ENCODE data around the gene GXYLT1. TPM values are rescaled to one million over a fixed set of nuclear protein-coding genes. Genes with fewer than 3 reads are reported as not detected.

Gene GXYLT1
- total and polyA plus RNA-seq, 2 experiments from 2014 or later: 3.9 to 13.4 TPM

DNA sequence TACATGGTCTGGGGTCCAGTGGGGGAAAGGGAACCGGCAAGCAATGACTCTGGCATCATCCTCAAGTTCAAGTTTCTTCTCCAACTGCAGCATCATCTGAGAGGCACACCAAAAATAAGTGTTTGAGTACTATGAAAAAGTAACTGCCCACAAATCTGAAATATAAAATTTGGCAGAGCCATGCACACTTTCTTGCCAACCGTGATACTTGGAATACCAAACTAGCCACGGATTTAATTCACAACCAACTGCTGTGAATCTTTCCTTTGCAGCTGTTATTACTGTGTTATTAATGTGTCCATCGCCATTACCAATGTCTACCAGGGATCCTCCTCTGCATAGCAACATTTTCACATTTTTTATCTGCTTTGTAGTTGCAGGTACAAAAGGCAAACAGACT is 74.6 kb downstream of the GXYLT1 start (continued):
- TF ChIP-seq, protein P1, sequence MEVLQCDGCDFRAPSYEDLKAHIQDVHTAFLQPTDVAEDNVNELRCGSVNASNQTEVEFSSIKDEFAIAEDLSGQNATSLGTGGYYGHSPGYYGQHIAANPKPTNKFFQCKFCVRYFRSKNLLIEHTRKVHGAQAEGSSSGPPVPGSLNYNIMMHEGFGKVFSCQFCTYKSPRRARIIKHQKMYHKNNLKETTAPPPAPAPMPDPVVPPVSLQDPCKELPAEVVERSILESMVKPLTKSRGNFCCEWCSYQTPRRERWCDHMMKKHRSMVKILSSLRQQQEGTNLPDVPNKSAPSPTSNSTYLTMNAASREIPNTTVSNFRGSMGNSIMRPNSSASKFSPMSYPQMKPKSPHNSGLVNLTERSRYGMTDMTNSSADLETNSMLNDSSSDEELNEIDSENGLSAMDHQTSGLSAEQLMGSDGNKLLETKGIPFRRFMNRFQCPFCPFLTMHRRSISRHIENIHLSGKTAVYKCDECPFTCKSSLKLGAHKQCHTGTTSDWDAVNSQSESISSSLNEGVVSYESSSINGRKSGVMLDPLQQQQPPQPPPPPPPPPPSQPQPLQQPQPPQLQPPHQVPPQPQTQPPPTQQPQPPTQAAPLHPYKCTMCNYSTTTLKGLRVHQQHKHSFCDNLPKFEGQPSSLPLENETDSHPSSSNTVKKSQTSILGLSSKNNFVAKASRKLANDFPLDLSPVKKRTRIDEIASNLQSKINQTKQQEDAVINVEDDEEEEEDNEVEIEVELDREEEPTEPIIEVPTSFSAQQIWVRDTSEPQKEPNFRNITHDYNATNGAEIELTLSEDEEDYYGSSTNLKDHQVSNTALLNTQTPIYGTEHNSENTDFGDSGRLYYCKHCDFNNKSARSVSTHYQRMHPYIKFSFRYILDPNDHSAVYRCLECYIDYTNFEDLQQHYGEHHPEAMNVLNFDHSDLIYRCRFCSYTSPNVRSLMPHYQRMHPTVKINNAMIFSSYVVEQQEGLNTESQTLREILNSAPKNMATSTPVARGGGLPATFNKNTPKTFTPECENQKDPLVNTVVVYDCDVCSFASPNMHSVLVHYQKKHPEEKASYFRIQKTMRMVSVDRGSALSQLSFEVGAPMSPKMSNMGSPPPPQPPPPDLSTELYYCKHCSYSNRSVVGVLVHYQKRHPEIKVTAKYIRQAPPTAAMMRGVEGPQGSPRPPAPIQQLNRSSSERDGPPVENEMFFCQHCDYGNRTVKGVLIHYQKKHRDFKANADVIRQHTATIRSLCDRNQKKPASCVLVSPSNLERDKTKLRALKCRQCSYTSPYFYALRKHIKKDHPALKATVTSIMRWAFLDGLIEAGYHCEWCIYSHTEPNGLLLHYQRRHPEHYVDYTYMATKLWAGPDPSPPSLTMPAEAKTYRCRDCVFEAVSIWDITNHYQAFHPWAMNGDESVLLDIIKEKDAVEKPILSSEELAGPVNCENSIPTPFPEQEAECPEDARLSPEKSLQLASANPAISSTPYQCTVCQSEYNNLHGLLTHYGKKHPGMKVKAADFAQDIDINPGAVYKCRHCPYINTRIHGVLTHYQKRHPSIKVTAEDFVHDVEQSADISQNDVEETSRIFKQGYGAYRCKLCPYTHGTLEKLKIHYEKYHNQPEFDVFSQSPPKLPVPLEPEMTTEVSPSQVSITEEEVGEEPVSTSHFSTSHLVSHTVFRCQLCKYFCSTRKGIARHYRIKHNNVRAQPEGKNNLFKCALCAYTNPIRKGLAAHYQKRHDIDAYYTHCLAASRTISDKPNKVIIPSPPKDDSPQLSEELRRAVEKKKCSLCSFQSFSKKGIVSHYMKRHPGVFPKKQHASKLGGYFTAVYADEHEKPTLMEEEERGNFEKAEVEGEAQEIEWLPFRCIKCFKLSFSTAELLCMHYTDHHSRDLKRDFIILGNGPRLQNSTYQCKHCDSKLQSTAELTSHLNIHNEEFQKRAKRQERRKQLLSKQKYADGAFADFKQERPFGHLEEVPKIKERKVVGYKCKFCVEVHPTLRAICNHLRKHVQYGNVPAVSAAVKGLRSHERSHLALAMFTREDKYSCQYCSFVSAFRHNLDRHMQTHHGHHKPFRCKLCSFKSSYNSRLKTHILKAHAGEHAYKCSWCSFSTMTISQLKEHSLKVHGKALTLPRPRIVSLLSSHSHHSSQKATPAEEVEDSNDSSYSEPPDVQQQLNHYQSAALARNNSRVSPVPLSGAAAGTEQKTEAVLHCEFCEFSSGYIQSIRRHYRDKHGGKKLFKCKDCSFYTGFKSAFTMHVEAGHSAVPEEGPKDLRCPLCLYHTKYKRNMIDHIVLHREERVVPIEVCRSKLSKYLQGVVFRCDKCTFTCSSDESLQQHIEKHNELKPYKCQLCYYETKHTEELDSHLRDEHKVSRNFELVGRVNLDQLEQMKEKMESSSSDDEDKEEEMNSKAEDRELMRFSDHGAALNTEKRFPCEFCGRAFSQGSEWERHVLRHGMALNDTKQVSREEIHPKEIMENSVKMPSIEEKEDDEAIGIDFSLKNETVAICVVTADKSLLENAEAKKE (CRISPR knock-in tag; IDR thresholded peaks at IDR 0.05): no peak
- no peak for TF ChIP-seq JUNB (IDR thresholded peaks at IDR 0.05; ENCODE audit: unreplicated experiment)

DNA sequence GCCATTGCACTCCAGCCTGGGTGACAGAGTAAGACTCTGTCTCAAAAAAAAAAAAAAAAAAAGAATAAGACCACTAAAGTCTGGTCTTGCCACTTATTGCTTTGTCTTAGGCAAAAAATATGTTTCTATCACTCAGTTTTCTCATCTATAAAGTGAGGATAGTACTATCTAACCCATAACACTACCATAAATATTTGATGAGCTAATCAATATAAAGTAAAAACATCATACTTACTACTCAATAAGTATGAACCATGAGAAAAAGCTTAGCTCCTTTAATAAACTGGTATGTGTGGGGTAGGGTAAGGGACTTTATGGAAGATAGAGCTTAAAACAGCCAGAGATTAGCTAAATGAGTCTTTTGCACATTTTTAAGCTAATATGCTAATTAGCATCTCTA is 85.5 kb downstream of the GXYLT1 start:
- ATAC-seq (no peak), DNase-seq (ENCODE audit: low spot score) (no peak)
- Histone ChIP-seq H3F3A (replicated peaks; ENCODE audit: low read depth) (no peaks in the 10 kb centered on the region), H3K4me2 (no peak overlapping the region), H3K27me3 (ENCODE audit: insufficient read depth) (no peaks in the 10 kb centered on the region), H4K20me1 (replicated peaks; ENCODE audit: insufficient read depth) (no peaks in the 10 kb centered on the region), H3K9me2 (ENCODE audit: insufficient read depth) (no peaks in the 10 kb centered on the region), H3K4me1 (ENCODE audit: insufficient read depth) (no peaks in the 10 kb centered on the region), H2AFZ (no peak overlapping the region), H3K27ac (ENCODE audit: low read depth) (no peak overlapping the region), H3K36me3 (ENCODE audit: insufficient read depth) (no peaks in the 10 kb centered on the region; the same call in 1 of the 2 replicates), H3K79me2 (replicated peaks; ENCODE audit: insufficient read depth) (no peaks in the 10 kb centered on the region), H3K4me3 (no peak overlapping the region)
- peaks cover 43% of the 10 kb centered on the region for H3K9me3 Mint-ChIP-seq
- H3K27ac Mint-ChIP-seq: no peak overlapping the region
- H3K27me3 Mint-ChIP-seq (ENCODE audit: insufficient read depth, low read depth, poor library complexity): peaks cover 5% of the 10 kb centered on the region
- H3K4me3 Mint-ChIP-seq: no peak overlapping the region
- TF ChIP-seq ZNF114 (CRISPR knock-in tag; IDR thresholded peaks at IDR 0.05): no peak
- TF ChIP-seq, protein P2, sequence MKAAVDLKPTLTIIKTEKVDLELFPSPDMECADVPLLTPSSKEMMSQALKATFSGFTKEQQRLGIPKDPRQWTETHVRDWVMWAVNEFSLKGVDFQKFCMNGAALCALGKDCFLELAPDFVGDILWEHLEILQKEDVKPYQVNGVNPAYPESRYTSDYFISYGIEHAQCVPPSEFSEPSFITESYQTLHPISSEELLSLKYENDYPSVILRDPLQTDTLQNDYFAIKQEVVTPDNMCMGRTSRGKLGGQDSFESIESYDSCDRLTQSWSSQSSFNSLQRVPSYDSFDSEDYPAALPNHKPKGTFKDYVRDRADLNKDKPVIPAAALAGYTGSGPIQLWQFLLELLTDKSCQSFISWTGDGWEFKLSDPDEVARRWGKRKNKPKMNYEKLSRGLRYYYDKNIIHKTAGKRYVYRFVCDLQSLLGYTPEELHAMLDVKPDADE (IDR thresholded peaks at IDR 0.05): no peak
- no peak for TF ChIP-seq ZNF331 (CRISPR knock-in tag; IDR thresholded peaks at IDR 0.05; ENCODE audit: low read depth)
- TF ChIP-seq CREB1 (CRISPR knock-in tag; IDR thresholded peaks at IDR 0.05; ENCODE audit: low read depth): no peak
- peaks cover 30% of the 10 kb centered on the region; the same call in 2 of the 3 replicates for H3K36me3 Mint-ChIP-seq (ENCODE audit: low read depth)
- H3K4me1 Mint-ChIP-seq: no peaks in the 10 kb centered on the region
